Thyroid gland (tissue), 4 donors: ENCODE measurements around the gene RIPOR2.

Experiments used
- POLR2A ChIP-seq, 2 donors: fragments of 450-650 bp; IDR thresholded peaks; one replicate each; pipeline ENCODE4 v1.6.1; 2017; ENCODE audit warnings: antibody characterized with exemption in 2 of 2, mild to moderate bottlenecking in 2 of 2, moderate library complexity in 1 of 2
- TF ChIP-seq, protein P1 (sequence below), 6 experiments: fragments of 200-600 bp in 3 of 6; fragments of 450-650 bp in 3 of 6; sonication (generic) in 3 of 6; IDR thresholded peaks; one replicate each; pipeline ENCODE4 v1.5.1; 2016 to 2019; ENCODE audit warnings: antibody characterized with exemption in 6 of 6, mild to moderate bottlenecking in 2 of 6, inconsistent platforms in 1 of 6, moderate library complexity in 1 of 6

DNA sequence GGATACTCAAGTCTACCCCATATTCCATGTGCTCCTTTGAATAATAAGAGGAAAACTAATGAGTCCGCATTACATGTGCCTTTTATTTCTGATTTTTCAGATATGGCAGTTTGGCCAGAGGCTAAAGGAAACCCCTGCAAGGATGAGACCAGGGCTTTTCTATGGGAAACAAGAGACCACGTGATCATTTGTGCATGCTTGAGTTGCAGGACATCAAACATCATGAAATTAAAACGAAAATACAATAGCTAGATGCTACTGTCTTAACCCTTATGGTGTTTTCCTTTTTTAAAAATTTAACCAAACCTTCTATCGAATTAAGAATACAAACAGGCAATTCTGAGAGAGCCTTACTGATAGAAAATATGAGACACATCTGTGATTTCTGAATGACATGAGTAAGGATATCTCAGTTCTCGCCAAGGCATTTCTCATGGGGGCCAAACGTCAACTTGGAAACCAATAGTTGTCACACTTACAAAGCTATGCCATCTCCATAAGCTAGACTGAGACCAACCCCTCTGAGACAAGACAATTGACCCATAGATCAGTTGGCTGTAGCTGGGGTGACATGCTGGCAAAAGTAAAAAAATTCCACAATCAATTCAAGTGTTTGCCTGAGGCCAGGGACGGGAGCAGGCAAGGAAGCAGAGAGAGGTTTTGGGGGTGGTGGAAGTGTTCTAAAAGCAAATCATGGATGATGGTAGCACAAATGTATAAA lies 52.8 kb downstream of the RIPOR2 start:
- TF ChIP-seq, protein P1, sequence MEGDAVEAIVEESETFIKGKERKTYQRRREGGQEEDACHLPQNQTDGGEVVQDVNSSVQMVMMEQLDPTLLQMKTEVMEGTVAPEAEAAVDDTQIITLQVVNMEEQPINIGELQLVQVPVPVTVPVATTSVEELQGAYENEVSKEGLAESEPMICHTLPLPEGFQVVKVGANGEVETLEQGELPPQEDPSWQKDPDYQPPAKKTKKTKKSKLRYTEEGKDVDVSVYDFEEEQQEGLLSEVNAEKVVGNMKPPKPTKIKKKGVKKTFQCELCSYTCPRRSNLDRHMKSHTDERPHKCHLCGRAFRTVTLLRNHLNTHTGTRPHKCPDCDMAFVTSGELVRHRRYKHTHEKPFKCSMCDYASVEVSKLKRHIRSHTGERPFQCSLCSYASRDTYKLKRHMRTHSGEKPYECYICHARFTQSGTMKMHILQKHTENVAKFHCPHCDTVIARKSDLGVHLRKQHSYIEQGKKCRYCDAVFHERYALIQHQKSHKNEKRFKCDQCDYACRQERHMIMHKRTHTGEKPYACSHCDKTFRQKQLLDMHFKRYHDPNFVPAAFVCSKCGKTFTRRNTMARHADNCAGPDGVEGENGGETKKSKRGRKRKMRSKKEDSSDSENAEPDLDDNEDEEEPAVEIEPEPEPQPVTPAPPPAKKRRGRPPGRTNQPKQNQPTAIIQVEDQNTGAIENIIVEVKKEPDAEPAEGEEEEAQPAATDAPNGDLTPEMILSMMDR (IDR thresholded peaks at IDR 0.05), result no peak
- no peak for TF ChIP-seq POLR2A (IDR thresholded peaks at IDR 0.05)
